ENCODE measurements around the gene C17orf113.

The C17orf113 gene

GRCh38 chr17:42047343-42047742, 3.1 kb downstream of the C17orf113 start:
- no peak for TF ChIP-seq CTCF (IDR thresholded peaks at IDR 0.05; ENCODE audit: control extremely low read depth, extremely low read depth, low read depth, missing control alignments)
- DNase-seq (ENCODE audit: extremely low spot score): no peak
- ChIA-PET CTCF (interaction anchor here (1.1 to 3.2 kb wide), 2 partner anchors 20 to 27 kb away, joined by 3 to 16 read pairs; partner anchors contain the start of gene NKIRAS2), POLR2A (no interaction called here)

GRCh38 chr17:42045719-42046118, 4.7 kb downstream of the C17orf113 start:
- no peak for DNase-seq (ENCODE audit: extremely low spot score)
- no peak for TF ChIP-seq CTCF (IDR thresholded peaks at IDR 0.05; ENCODE audit: control extremely low read depth, extremely low read depth, low read depth, missing control alignments)
- ChIA-PET POLR2A (no interaction called here), CTCF (interaction anchor here (0.8 to 3.2 kb wide), 7 partner anchors 10 to 115 kb away, joined by 3 to 16 read pairs (median 3); partner anchors contain the start of gene ODAD4)

- ChIA-PET CTCF (interaction anchor here (0.9 to 9.8 kb wide), 2 partner anchors 18 to 23 kb away, joined by 3 to 77 read pairs; no protein-coding TSS in a partner anchor), POLR2A (no interaction called here)
- TF ChIP-seq CTCF (IDR thresholded peaks at IDR 0.05; ENCODE audit: control extremely low read depth, extremely low read depth, low read depth, missing control alignments): no peak
- DNase-seq (ENCODE audit: extremely low spot score): no peak
Observed at GRCh38 chr17:42042598-42043319, 7.6 kb downstream of the C17orf113 start.

GRCh38 chr17:42041619-42042018, 8.8 kb downstream of the C17orf113 start:
- POLR2A ChIA-PET: interaction anchor here (1.6 kb wide), 1 partner anchor 22 kb away, joined by 4 read pairs; the partner anchor contains the start of gene NKIRAS2
- no peak for DNase-seq (ENCODE audit: extremely low spot score)
- no peak for TF ChIP-seq CTCF (IDR thresholded peaks at IDR 0.05; ENCODE audit: control extremely low read depth, extremely low read depth, low read depth, missing control alignments)
- CTCF ChIA-PET: interaction anchor here (0.8 to 9.8 kb wide), 11 partner anchors 8 to 57 kb away, joined by 3 to 77 read pairs (median 6); partner anchors contain the start of genes DNAJC7 and NKIRAS2

GRCh38 chr17:42040818-42041217, 9.6 kb downstream of the C17orf113 start:
- POLR2A ChIA-PET: interaction anchor here (1.6 kb wide), 1 partner anchor 21 kb away, joined by 4 read pairs; the partner anchor contains the start of gene NKIRAS2
- TF ChIP-seq CTCF (IDR thresholded peaks at IDR 0.05; ENCODE audit: control extremely low read depth, extremely low read depth, low read depth, missing control alignments): no peak
- no peak for DNase-seq (ENCODE audit: extremely low spot score)

GRCh38 chr17:42039794-42040763, 10.3 kb downstream of the C17orf113 start:
- ChIA-PET CTCF (interaction anchor here (0.7 to 9.8 kb wide), 11 partner anchors 9 to 59 kb away, joined by 3 to 77 read pairs (median 6); partner anchors contain the start of gene NKIRAS2), POLR2A (interaction anchor here (0.6 to 1.6 kb wide), 3 partner anchors 9 to 20 kb away, joined by 3 to 4 read pairs (median 4); partner anchors contain the start of gene NKIRAS2)
- TF ChIP-seq CTCF (IDR thresholded peaks at IDR 0.05; ENCODE audit: control extremely low read depth, extremely low read depth, low read depth, missing control alignments): no peak
- no peak for DNase-seq (ENCODE audit: extremely low spot score)

More at GRCh38 chr17:42040818-42041217, 9.6 kb downstream of the C17orf113 start:
- CTCF ChIA-PET: interaction anchor here (1.1 to 9.8 kb wide), 9 partner anchors 9 to 58 kb away, joined by 3 to 77 read pairs (median 8); partner anchors contain the start of gene NKIRAS2
